LNCaP clone FGC (cell line): ENCODE measurements around the gene POLE.

ENCODE experiments used
- DNase-seq: peaks from one replicate; pipeline ENCODE4 v3.0.0-alpha.2; 2011; ENCODE audit warnings: low read depth
- H3K4me3 ChIP-seq: 2 replicates; pipeline ENCODE4 v1.5.1; 2011; ENCODE audit warnings: mild to moderate bottlenecking, low read depth, low read length, control low read depth
- TF ChIP-seq, protein P1 (sequence below): IDR thresholded peaks from 2 replicates; pipeline ENCODE4 v1.5.1; 2012; ENCODE audit warnings: mild to moderate bottlenecking; ENCODE audit not compliant: control insufficient read depth, insufficient read depth; ENCODE audit errors: extremely low read depth

The POLE gene

DNA sequence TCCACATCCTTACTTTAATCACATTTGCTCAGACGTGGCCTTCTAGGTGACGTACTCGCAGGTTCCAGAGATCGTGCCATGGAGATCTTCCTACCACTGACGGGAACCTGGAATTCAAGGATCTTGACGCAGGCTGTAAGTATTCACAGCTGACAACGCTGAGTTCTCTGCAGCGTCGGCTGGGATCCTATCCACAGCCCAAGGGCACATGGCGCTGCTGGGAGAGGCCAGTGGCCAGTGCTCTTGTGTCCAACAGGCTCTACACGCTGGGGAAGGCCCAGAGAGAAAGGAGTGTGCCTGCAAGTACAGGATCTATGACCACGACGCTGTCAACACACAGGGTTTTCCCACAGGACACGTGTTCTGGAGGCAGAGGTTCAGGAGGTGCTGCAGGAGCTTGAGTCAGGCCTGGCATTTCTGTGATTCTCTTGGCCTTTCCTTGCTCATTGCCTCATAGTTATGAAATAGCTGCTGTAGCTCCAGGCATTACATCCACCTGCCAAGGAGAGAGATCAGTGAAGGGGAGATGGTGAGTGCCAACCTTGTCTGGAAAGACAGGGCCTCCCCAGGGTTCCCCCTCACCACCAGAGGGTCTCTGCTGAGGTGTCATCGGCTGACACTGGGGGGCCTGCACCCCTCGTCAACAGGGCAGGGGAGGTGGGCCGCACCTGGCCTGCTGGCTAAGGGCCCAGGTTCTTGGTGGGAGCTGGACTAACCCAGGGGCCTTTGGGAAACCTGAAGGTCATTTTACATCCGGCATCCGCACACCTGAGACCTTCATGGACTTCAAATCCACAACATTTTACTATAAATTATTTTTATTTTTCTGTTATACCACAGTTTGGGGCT is 98.1 kb downstream of the POLE start:
- no peak overlapping the region for H3K4me3 ChIP-seq
- no peak for DNase-seq
- TF ChIP-seq, protein P1, sequence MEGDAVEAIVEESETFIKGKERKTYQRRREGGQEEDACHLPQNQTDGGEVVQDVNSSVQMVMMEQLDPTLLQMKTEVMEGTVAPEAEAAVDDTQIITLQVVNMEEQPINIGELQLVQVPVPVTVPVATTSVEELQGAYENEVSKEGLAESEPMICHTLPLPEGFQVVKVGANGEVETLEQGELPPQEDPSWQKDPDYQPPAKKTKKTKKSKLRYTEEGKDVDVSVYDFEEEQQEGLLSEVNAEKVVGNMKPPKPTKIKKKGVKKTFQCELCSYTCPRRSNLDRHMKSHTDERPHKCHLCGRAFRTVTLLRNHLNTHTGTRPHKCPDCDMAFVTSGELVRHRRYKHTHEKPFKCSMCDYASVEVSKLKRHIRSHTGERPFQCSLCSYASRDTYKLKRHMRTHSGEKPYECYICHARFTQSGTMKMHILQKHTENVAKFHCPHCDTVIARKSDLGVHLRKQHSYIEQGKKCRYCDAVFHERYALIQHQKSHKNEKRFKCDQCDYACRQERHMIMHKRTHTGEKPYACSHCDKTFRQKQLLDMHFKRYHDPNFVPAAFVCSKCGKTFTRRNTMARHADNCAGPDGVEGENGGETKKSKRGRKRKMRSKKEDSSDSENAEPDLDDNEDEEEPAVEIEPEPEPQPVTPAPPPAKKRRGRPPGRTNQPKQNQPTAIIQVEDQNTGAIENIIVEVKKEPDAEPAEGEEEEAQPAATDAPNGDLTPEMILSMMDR: no peak

DNA sequence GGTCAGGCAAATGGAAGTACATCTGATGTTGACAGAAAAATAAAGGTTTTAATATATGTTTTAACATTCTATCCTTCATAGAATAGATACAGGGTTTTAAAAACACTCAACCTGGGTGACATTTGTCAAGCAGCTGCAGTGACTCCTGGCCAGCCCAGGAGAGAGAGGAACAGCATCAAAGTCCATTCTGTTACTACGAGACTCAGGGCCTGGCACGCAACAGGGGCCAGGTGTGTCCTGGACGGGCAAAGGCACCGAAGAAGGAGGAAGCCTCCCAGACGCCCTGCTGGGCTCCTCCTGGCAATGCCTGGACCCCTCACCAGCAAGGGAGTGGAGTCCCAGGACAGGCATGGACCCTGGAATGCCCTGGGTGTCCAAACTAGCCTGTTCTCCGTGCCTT is 98.8 kb downstream of the POLE start:
- TF ChIP-seq, protein P1: no peak
- no peak overlapping the region for H3K4me3 ChIP-seq
- DNase-seq: no peak

- no peak for DNase-seq
- no peak overlapping the region for H3K4me3 ChIP-seq
- TF ChIP-seq, protein P1: no peak
These were observed 99.4 kb downstream of the POLE start for GRCh38 chr12:132587781-132588180.

DNA sequence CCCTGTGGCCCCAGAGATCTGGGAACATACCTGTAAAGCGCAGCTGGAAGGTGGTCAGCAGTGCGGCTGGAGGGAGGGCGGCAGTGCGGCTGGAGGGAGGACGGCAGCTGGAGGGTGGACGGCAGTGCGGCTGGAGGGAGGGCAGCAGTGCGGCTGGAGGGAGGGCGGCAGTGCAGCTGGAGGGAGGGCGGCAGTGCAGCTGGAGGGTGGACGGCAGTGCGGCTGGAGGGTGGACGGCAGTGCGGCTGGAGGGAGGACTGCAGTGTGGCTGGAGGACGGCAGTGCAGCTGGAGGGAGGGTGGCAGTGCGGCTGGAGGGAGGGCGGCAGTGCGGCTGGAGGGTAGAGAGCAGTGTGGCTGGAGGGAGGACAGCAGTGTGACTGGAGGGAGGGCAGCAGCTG is 100.2 kb downstream of the POLE start:
- no peak overlapping the region for H3K4me3 ChIP-seq
- DNase-seq: no peak
- TF ChIP-seq, protein P1: no peak

- TF ChIP-seq, protein P1: no peak
- DNase-seq: no peak
- no peak overlapping the region for H3K4me3 ChIP-seq
These were observed 102.0 kb downstream of the POLE start for GRCh38 chr12:132585177-132585576.

DNA sequence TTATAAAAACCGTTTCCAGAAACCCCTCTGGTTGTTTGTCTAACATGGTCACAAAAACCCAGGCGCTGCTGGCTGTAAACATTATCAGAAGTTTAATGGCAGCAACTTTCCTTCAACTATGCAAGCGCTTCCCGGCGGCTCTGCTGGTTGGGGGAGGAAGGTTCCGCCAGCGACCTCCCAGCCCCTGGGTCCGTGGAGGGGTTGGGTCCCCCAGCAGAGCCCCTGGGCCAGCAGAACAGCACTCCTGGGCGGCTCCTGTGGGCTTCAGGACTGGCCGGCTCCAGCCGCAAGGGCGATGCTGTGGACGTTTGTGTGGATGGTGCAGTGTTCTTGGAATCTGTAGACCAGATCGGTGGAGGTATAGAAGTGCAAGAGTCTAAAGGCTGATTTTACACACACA is 102.7 kb downstream of the POLE start:
- TF ChIP-seq, protein P1: no peak
- no peak for DNase-seq
- H3K4me3 ChIP-seq: no peak overlapping the region

DNA sequence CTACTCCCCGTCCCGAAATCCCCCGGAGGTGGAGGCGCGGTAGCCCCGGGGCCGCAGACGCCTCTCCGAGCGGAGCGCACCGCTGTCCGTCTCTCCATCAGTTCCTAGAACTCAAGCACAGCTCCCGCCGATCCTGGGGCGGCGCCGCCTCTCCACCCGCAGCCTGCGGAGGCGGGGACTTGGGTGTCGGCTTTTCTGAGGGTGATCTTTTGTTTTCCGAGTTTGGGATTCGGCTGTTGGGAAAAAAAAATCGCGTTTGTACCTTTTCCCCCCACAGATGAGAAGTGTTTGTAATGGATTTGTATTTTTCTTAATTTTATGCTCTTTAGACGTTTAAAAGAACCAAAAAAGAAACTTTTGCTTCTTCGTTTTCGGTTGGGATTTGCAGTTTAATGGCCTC is 103.4 kb downstream of the POLE start:
- no peak overlapping the region for H3K4me3 ChIP-seq
- TF ChIP-seq, protein P1: no peak
- no peak for DNase-seq
